CD4-positive, alpha-beta T cell treated with Interleukin-21 for 1 hour (primary cell): Measurements from ENCODE around the gene DLX1.
A peak's percentile ranks its signal among the peaks of the same experiment; 100 is the strongest.

Source experiments
- DNase-seq: peaks from one replicate; pipeline ENCODE4 v3.0.0-alpha.2; 2020

Gene DLX1

DNA sequence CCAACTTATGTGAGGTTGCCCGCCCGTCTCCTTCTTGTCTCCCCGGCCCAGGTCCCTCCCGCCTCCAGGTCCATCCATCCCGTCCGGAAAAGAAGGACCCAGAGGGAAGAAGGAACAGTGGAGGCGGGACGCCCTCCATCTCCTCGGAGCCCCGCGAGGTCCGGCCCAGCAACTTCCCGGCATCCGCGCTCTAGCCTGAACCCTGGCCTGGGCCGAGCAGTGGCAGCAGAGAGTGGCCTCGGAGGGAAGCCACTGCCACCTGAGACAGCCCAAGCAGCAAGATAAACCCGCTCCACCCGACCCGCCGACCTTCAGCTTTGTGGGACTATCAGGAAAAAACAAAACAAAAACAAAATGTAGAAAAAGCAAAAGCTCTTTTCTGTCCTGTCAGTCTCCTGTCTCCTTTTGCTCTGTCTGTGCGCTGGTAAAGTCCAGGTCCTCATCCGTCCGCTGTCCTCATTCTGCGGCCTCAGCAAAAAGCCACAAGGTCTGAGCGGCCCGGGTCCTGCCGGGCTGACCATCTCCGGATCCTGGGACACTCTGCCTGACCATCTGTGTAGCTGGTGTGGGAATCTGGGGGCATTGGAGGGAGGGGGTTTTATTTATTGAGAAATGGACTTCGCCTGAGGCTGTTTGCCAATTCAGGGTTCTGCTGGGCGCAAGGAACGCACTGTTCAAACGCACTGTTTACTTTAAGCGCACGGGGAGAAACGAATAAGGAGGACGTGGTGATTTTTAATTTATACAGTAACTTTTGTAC, 3.1 kb downstream of the DLX1 start:
- no peak for DNase-seq

DNA sequence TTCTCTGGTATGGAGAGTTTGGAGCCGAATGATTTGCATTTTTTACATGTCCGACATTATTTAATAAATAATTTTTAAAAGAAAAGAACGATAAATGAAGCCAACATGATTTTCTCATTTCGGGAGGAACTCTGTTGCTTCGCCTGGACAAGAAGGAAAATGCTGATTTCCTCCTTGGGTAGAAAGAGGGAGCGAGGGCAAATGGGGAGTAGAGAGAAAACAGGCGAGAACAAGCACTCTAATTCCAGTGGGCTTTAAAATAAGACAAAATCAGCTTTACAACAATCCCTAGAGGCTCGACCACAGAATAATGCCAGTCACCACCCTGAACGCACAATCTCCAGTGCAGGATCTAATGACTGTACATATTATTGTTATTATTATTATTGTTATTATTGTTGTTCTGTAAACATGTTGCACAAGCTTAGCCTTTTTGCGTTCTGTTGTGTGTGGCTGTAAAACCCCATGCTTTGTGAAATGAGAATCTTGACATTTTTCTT, 3.7 kb downstream of the DLX1 start:
- DNase-seq, result no peak

DNA sequence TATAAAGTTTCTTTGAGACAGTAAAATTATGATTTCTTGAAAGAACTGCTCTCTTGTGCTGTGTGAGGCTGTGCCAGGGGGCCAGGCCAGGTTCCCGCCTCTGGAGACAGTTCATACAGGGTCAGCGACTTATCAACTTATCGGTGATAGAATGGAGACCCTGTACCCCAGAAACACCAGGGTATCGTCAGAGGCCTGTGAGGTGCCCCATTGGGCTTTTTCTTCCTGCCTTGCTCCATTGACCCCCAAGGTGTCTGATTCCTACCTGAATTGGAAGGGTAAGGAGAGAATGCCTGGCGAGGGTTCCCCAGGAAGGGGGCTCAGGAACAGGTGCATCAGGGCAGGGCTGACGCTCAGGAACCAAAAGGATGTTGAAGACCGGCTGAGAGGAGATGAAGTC, 4.3 kb downstream of the DLX1 start:
- no peak for DNase-seq

DNA sequence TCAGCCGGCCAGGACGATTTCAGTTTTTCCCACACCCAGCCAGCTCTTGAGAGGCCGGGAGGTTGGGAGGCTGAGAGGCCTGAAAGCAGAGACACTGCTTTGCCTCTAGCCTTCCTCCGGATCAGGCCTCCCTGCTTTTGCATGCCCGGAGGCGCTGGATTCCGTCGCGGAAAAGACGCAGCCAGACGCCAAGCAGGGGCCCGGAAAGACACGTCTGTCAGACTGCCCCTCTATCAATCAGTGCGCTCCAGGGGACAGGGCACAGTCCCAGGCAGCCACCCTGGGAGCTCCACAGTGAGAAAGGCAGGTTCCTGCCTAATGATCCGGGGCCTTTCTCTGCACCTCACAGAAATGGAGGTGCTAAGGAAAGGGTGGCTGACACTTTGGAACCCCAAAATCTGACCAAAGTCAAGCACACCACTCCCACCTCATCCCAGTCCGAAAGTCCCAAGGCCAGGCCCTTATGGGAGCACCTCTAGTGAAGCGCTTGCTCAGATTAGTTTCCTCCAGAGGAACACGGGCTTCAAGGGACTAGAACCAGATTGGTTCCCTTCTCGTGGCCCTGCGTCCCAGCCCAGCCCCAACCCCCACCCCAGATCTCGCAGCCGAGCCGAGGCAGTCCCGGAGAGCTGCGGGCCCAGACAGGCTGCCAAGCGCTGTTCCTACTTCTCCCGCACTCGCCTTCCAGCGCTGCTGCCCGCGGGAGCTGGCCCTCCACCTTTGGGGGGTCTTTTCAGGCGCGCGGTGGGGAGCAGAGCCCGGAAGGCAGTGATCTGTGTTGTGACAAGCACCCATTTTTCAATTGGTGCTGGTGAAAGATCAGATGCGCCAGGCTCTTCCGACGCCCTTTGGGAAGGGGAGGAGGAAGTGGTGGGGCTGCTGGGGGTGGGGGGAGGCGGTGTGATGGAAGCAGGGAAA, 5.0 kb downstream of the DLX1 start:
- DNase-seq, result no peak

DNA sequence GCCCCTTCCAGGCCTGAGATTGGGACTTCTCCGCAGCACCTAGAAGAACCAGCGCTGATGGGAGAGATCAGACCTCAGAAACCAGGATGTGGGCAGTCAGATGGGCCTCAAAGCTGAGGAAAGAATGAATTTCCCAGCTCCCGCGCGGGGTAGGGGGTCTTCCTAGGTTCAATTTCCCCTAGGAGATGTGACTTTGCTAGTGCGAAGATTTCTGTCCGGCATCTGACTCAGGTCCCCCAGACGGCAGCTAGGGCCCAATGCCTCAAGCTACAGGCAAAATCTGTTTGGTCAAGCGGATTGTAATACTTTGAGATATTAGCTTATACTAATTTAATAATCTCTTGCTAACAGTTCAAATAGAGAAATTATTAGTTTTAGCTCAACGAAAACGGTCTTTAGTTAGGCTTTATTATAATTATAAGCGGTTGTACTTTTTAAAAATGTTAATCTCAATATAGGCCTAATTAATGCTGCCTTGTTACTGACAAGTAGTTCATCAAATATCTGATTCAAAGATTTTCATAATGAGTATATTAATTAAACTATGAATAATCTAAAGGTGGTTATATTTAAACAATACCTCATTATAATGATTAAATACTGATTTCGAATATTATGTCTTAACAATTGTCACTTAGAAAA, 5.8 kb downstream of the DLX1 start:
- no peak for DNase-seq

DNA sequence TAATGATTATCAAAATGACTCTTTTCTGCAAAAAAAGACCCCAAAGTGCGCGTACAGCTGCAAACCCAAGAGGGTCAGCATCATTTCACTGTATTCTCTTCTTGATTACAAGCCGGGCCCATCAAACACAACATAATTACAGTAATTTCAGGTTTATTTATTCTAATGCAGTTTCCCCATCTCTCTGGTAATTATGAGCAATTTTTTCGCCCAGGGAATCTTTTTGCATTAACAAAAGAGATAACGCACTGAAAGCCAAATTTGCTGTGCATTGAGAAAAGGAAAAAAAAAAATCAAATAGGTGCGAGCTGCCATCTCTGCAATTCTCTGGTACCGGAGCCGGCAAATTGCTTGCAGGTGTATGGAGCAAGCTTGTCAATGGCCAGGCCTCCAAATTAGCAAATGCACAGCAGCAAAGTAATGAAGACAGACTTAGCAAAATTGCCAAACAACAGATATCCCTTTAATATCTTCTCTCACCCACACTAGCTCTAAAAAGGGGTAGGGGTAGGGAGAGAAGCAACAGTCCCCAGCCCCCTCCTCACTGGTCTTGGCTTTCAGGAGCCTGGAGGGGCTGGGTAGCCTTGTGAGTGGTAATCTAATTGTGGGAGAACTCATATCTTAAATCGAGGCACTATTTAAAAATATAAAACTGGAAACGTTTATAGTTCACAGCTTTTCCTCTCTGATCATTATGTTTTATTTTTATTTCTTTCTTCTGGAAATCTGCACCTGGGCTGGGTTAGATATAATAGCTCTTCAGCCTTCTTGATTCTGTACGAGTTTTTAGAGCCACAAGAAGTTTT, 6.7 kb downstream of the DLX1 start:
- no peak for DNase-seq

DNA sequence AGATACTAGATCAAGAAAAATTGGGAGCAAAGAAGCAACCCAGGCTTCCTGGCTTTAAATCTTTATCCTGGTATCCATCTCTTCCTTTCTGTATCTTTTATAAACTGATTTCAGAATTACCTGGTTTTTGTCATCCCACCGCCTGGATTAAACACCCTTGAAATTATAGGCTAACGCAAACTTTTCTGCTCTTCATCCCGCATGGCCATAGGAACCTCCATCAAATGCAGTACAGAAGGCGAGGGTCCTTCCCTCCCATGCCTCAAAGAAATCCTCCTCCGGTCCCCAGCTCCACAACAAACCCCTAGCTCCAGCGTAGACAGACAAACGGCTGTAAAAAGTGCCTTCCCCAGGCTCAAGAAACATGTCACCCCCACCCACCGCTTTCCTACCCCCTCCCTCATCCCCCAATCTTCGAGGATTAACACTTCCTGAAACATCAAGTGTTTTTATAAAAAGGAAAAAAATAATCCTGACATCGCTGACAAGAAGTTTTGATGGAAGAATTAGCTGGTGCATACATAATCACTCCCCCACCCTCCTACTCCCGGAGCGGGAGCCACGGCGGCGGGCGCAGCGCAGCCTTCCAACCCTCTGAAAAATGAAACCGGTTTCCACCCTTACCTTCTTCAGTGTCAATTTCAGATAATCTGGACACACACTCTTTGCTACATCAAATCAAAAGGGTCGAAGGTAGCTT, 7.6 kb downstream of the DLX1 start:
- no peak for DNase-seq

DNA sequence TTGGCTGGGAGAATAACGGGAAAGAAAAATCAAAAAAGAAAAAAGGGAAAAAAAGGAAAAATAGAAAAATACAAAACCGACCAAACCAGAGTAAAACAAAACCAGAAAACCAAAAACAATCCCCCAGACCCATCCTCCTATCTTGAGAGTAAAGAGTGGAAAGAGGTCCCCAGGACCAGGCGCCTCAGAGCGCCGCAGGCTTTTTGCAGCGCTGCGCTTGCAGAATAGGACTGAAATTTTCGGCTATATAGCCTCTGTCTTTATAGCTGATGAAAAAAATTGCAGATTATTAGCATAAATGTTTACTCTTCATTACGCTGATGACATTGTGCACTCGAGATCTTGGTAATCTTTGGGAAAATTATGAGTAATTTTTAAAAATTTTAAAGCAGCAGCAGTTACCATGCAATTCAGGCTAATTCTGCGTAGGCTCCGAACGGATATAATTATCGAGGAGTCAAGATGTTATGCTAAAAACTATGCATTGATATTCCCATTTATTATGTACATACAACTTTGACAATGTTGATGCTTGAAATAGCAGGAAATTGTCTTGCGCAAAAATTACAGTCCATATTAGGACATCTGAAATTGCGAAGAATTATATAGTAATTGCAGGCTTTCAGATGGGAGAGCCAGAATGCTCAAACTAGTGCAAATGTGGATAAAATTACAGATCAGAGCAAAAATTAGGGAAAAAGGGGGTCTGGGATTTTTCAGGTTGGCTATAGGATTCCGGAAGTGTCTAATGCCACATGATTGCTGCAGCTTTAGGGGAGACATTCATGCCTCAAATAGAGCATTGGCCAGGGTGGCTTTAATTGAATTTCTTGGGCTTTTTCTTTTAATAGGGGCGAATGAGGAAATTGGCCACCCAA, 8.3 kb downstream of the DLX1 start:
- no peak for DNase-seq

DNA sequence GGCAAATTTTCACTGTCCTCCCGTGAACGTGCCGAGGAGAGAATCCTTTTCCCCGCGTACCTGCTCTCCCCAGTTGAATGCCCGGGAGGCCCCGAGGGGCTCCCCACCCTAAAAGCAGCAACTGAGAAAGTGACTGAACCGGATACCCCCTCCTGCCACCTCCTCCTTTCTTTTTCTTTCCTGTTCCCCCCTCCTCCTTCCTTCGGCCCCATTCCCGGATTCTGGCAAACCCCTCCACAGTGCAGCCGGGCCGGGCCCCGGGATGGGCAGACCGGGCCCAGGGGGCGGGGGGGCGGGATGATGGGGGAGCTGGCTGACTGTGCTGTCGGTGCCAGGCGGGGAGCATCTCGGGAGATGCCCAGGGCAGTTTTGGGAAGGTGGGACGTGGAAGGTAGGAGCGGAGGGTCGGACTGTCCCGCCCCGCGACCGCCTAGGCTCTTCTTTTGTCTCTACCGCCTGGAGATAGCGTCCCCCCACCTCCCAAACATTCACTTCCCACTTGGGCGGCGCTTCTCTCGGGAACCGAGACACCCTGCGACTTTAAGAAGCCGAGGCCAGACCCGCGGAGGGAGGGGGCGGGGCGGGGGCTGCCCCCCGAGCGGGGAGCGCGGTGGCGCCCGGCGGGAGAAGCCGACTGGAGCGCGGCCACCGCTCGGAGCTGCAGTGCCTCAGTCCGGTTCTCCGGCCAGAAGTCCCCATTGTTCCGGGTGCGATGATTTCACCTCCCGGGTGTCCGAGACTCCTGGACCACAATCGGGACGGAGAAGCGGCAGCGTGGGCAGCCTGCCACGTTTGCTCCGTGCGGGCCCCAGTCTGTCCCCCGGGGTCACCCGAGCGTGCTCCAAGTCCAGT, 9.2 kb downstream of the DLX1 start:
- DNase-seq, result no peak

DNA sequence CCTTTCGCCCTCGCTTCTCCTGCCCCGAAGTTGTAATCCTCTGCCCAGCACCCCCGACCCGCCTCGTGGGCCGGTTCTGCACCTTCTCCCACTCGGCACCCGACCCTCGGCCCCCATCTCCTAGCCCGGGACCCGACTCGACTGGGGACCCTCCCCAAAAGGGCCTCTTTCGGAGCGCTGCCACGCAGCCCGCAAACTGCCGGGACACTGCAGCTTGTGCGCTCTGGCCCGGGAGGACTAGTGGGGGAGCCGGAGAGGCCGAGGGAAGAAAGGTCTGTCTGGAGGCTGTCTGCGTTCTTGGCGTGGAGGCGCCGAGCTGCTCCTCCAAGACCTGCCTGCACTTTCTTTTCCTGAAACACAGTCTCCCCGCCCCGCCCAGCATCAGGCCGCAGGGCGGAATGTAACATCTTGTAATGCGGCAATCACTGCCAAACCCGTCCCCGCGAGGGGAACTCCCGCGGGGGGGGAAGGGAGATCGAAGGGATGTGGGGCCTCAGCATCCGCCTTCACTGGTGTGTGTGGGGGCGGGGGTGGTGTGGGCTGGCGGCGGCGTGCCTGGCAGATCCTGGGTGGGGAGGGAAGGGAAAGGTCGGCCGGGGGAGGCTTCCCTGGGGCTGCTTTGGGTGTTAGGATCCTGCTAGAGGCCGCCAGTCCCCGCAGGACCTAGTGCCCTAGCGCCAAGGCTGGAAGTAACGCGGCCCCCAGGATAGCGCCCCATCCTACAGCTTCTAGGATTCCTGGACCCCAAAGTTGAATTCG, 10.0 kb downstream of the DLX1 start:
- DNase-seq, result peak; percentile 83

DNA sequence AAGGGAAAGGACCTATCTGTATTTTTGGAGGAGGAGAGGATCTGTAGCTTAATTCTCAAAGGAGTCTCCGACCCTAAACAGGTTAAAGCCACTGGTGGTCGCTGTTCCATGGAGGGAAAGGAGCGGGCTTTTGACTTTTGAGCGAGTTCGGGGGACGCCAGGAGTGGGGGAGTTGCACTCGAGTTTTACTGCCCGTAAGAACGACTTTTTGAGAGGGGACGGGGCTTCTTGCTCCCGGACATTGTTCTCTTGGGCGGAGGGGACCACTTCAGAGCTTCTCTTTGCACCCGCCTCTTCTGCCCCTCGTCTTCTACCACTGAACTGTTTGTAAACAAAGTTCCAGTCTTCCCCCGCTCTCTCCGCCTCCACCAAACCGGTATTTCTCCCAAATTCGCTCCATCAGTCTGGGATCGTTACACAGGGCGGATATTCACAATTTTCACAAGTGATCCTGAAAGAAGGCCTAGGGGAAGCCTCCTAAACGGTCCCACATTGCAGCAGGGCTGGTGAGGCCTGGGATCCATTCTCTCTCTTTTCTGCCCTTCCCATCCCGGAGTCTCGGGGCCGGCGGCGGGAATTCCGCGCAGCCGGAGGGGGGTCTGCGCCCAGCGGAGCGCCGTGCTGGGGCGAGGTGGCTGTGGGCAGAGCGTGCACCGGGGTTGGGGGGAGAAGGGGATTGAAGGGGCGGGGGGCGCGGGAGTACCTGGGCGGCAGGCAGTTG, 10.8 kb downstream of the DLX1 start:
- no peak for DNase-seq

DNA sequence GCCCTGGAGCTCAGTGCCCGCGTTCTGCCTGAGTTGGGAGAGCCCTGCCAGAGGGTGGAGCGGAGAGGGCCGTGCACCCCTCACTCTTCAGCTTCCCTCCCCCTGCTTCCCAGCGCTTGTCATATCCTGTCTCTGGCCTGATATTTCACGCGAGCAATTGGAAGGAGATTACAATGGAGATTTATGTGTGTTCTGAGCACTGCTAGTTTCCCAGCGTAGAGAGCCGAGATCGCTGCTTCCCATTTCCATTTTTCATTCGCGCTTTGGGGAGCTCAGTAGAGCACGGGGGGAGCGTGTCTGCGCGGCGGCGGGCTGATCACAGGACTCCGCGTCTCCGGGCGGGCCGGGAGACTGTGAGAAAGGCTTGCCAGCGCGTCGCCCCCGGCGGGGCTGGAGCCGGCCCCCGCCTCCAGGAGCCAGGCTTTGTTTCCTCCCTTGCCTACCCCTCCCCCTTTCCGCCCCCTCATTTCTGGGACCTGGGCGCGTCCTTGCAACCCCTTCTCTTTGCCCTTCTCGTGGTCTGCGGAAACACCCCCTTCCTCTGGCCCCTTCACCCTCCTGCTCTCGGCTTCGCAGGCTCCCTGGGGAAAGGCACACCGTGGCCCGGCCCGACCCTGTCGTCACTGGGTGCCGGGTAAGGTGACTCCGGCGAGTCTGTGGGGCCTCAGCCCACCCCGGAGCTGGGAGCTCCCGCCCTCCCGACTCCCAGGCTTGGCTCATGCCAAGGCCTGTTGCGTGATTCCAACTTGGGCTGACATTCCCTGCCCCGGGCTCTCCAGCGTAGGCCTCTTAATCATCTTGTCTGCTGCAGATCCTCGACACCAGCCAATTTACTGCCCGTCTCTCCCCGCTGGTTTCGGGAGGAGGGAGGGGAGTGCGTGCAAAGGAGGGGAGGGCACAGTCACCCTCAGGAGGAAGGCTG, 11.6 kb downstream of the DLX1 start:
- no peak for DNase-seq

DNA sequence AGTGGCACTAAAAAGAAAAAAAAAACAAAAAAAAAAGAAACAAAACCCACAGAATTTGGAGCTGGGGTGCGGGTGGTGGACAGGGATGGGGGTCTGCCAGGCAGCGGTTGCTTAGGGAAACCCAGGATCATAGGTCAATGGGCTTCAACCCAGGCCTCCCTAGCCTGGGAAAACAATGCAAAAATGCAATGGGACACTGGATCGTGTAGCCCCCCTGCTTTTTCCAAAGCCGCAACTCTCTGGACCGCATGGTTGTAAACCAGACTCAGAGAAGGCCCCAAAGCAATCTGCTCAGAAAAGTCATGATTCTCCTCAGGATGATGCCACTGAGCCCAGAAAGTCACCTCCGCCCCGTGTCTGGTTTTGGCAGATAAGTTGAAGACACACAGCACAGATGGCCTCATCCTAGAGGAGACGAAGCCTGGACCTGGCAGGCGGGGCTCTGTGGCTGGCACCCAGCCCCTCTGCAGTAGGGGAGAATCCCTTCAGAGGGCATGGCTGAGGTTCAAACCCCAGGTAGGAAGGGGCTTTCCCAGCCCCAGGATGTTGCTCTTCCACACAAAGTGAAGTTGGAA, 12.3 kb downstream of the DLX1 start:
- no peak for DNase-seq

DNA sequence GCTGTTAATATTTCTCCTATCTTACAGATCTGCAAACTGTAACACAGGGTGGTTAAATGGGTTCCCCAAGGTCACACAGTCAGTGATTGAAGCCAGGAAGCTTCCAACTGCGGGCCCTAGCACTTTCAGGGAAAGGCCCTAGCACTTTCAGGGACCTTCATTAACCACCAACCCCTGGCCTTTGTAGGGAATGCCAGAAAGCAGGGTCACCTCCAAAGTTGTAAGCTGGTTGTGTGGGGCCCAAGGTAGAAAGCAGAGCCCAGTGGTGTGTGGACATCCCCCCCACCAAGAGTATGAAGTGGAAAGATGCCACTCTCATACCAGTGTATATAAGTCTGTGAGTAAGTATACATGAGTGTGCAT, 13.0 kb downstream of the DLX1 start:
- DNase-seq, result no peak

DNA sequence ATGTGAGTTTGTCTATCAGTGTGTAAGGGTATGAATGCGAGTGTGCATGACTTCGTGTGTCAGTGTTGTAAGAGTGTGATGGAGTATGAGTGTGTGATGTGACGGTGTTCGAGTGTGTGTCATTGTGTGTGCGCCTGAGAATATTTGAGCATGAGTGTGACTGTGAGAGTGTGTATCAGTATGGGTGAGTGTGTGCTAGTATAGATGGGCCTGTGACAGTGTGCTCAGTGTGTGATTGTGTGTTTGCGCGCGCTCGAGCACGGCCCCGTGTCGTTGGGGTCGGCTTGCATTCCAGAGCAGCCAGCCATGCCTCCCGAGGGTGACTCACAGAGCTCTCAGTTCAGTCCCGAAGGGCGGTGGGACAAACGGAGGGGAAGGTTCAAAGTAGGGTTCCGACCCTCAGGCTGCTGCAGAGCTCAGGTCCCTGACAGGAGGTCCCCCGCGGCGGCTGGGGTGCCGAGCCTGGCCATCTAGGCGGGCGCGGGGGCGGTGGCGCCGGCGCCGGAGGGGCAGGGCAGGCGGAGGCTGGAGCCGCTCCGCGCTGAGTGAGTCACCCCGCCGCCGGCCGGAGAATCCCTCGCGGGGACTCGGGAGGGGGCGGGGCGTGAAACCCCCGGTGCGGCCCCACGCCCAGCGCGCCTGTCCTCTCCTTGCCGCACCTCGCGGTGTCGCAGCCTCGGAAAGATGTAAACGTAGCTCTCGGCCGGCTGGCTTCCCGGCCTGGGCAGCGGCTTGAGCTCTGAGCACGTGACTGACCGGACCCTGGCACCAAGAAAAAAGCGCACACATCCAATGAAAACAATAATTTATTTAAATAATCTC, 13.6 kb downstream of the DLX1 start:
- no peak for DNase-seq

DNA sequence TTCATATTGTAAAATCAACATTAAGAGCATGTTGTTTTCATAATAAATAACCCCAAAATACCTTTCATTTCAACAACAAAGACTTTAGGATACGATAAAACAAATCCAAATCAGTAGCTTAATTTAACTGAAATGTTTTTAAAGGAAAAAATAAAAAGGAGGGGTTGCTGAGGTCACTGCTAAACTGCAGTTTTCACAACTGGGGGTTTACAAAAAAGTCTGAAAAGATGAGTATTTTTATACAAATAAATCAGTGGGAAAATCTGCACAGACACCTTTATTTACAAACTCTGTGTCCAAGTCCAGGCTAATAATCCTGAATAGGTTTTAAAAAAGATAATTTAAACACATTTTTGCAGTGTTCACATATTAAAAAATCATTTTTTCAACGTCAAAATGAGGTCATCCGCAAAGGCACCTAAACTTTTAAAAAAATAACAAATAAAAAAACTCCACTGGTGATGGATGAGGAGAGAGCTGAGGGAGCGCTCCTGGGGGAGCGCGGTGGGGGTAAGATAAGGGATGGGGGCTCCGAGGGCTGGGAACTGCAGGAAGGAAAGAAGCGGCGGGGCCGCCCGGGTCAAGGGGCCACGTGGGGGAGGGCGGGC, 14.3 kb downstream of the DLX1 start:
- no peak for DNase-seq
